ENCODE data around the gene GNAQ.

- TF ChIP-seq CTCF (conservative IDR thresholded peaks at IDR 0.05 in 1 of 2, IDR thresholded peaks at IDR 0.05 in 1 of 2; ENCODE audit: extremely low read depth in 1 of 2, insufficient read depth in 1 of 2, low read depth in 1 of 2, low read length in 2 of 2) (no peak), EZH2 (IDR thresholded peaks at IDR 0.05; ENCODE audit: borderline replicate concordance, low read length) (no peak)
These were observed 158.7 kb downstream of the GNAQ start for GRCh38 chr9:77872863-77873262.
